NCI-H1092 (cell line): Measurements from ENCODE around the gene CTXND1.
"Not testable (repeated sequence)": the region's sequence is repeated elsewhere in the genome, so short reads cannot be mapped to it uniquely, and the experiment has no call there.

ENCODE experiments used
- DNase-seq: peaks from one replicate; lab custom pipeline; 2025; lab: John Stamatoyannopoulos, UW

The CTXND1 gene

DNA sequence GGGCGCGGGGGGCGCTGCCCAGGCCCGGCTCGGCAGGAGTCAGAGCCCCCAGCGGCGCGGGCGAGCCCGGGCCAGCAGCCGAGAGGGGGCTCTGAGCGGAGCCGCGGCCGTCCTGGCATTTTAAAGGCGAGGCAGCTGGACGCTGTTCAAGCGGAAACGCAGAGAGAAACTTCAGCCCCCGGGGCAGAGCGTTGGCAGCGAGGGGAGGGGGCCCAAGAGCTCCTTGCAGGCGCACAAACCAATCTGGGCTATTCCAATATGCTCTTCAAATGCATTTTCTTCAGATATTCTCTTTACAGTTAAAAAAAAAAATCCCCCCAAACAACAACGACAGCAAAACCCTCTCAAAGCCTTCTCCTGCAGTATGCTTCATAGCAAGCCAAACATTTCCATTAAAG is at the start of gene CTXND1:
Gene CTXND1 (minus strand): TSS at position 93 of the 398 bp plus-strand sequence. CDS start 50,264 bp downstream, outside the sequence.
- no peak for DNase-seq

DNA sequence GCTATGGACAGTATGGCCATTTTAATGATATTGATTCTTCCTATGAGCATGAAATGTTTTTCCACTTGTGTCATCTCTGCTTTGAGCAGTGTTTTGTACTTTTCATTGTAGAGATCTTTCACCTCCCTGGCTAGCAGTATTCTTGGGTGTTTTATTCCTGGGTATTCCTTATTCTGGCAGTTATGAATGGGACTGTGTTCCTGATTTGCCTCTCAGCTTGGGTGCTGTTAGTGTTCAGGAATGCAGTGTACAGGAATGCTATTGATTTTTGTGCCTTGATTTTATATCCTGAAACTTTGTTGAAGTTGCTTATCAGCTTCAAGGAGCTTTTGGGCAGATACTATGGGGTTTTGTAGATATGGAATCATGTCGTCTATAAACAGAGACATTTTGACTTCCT is 49.5 kb upstream of the CTXND1 start:
- no peak for DNase-seq

DNA sequence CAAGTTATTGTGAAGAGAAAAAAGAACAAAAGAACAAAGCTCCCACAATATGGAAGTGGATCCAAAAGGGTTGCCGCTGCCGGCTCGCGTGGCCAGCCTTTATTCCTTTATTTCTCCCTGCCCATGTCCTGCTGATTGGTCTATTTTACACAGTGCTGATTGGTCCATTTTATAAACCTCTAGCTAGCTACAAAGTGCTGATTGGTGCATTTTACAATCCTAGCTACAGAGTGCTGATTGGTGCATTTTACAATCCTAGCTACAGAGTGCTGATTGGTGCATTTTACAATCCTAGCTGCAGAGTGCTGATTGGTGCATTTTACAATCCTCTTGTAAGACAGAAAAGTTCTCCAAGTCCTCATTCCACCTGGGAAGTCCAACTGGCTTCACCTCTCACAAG is 43.8 kb upstream of the CTXND1 start:
- not testable (repeated sequence) for DNase-seq

DNA sequence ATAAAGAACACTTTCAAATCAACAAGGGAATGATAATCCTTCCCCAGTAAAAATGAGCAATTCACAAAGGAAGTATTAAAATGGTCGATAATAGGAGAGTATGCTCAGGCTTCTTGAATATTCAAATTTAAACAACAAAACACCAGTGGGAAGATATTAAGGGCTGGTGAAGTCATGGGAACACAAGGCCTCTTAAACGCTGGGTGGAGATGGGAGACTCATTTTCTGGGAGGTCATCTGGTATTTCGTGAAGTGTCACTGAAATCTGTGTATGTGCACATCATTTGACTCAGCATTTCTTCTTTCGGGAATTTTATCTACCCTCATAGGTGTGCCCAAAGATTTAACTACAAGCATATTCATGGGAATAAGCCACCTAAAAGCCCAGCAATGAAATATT is 40.1 kb upstream of the CTXND1 start:
- DNase-seq: no peak

DNA sequence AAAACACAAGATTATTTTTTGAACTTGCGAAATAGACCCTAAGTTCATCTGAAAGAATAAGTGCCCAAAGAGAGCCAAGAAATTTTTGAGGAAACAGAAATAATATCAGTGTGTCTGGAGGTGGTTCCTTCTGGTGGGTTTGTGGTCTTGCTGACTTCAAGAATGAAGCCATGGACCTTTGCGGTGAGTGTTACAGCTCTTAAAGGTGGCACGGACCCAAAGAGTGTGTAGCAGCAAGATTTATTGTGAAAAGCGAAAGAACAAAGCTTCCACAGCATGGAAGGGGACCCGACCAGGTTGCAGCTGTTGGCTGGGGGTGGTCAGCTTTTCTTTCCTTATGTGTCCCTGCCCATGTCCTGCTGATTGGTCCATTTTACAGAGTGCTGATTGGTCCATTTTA is 38.9 kb upstream of the CTXND1 start:
- not testable (repeated sequence) for DNase-seq

DNA sequence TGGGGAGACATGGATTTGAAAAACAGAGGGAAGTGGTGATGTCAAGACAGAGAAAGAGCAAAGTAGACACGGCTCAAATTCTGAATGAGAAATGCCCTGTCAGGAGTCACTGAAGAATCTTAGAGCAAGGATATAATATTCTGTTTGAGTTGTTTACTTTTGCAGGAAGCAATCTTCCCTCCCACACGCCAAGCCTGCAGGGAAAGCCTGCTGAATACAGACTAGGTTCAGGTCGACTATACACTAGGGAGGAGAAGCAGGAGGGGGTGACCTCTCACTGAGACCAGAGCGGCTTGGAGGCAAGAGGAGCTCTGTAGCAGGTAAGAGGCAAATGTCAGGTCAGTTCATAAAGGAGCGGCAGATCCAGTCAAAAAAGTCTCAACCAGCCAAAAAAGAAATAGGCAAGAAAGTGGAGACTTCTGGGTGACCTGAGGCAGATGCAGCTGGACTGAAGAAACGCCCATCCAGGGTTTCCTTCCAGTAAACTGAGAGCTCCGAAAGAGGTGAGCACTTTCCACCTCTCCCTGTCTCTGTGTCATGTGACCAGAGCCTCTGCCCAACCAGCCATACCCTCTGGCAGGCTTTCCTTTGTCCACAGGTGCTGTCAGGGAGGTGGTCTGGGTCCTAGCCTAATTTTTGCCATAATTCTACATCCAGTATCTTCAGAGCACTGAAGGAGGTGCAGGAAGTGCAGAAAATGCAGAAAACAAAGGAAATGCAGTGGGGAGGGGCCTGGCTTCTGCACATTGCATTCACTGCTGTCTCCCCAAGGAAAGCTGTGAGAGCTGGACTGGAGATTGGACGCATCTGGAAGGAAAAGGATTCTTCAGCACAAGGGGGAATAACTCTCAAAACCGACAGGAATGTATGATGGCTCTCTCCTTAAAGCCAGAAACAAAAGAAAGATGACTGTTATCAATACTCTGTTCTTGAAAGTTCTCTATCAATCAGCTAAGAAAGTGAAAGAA is 37.8 kb upstream of the CTXND1 start:
- DNase-seq: no peak

DNA sequence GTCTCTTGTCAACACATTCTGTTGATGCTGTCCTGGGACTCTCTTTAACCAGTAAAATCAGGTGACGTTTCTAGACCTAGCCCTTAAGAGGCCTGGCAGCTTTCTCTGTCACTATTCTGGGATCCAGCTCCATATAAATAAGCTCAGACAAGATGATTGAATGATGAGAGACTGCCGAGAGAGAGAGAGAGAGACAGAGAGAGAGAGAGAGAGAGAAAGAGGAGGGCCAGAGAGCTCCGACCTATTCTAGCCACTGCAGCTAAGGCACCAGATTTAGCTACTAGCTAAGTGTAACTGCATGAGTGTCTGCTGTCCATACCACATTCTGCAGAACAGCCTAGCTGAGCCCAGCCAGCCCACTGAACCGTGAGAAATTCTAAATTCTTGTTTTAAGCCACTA is 36.1 kb upstream of the CTXND1 start:
- no peak for DNase-seq

DNA sequence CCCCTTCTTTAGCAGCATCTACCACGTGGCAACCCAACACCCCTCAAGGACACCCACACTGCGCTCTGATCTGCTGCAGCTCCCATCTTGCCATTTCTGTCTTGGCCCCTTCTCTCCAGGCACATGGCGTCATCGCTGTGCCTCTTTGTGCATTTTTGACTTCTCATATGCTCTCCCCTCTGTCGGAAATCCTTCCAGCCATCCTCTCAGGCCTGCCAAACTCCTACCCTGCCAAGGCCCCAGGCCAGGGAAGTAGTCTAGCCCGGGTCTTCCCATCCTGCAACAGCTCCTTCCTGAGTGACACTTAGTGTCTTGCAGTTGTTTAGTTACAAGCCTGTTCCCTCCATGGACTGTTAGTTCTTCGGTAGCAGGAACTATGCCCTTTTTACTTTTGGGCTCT is 34.0 kb upstream of the CTXND1 start:
- no peak for DNase-seq

DNA sequence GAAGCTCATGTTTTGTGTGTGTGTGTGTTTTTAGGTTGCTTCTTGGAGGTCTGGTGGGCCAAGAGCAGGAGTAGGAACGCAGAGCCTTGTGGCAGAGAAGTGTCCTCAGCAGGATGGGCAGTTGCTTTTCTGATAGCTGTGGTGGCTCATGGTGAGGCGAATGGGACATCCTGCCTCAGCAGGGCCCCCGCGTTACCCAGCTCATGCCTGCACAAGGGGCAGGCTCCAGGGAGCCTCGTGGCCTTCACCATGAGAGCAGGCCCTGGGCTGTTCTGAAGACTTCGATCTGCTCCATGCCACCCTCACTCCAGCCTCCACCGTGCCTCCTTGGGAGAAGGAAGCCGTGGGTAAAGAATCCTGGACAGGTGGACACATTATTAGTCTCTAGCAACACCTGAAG is 33.4 kb upstream of the CTXND1 start:
- no peak for DNase-seq

DNA sequence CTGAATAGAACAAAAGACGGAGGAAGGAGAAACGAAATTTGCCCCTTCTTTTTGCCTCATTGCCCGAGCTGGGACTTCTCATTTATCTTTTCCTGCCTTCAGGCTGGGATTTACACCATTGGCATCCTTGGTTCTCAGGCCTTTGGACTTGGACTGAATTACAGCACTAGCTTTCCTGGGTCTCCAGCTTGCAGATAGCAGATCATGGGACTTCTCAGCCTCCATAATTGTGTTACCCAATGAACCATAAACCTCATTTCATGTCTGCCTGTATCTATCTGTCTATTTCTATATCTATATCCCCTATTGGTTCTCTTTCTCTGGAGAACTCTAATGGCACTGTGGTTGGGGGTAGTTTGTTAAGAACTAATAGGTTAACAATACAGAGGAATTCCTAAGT is 31.5 kb upstream of the CTXND1 start:
- no peak for DNase-seq

DNA sequence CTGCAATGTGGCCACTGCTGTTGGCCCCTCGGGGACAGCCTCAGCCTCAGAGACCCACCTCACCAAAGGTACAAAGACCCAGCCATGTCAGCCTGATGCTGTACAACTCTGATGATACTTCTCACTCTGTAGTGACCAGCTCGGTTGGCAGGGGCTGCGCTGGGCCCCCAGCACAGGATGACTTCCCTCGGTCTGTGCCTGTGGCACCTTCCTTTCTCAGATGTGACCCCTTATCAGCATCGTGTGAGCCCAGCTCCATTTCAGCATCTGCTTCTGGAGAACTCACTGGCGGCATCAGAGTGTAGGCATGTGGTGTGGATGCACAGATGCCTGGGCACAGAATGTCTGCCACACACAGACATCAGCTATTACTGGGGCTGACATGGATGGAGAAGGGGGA is 25.1 kb upstream of the CTXND1 start:
- no peak for DNase-seq

DNA sequence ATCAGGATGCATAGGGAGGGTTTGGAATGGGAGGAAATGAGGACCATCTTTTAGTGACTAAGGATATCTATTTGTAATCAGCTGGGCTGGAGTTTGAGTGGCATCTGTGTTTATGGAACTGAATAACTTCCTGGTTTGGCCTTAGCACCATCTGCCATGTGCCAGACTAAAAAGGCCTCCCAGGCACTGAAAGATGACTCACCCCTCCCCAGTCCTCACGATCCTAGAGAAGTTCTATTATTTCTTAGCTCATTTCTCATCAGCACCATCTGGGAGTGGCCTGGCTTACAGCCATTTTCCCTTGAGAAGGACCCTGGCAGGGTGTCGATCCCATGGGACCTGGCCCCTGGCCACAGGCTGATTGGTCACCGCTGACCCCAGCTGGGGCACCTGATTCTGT is 23.9 kb upstream of the CTXND1 start:
- DNase-seq: no peak

DNA sequence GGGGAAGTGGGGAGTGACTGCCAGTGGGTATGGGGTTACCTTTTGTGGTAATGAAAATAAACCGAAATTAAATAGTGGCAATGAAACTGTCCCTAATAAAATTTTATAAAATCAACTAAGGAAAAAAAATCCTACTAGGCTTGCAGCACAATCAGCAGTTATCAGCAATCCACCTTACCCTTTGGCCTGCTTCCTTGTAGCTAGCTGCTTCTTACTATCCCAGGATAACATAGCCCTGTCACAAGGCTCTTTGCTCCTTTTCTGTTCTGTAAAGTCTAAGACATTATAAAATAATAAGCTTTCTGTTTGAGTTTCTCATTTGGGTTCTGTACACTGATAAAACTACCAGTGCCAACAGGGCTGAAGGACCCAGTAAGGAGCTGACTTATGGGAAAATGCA is 23.0 kb upstream of the CTXND1 start:
- DNase-seq: no peak

DNA sequence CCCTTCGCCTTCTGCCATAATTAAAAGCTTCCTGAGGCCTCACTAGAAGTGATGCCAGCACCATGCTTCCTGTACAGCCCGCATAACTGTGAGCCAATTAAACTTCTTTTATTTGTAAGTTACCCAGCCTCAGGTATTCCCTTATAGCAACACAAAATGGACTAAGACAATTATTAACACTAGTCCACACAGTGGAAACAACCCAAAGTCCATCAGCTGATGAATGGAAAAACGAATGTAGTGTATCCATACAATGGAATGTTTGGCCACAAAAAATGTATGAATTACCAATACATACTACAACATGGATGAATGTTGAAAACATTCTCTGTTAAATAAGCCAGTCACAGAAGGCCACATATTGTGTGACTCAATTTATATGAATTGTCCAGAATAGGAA is 22.5 kb upstream of the CTXND1 start:
- DNase-seq: no peak

DNA sequence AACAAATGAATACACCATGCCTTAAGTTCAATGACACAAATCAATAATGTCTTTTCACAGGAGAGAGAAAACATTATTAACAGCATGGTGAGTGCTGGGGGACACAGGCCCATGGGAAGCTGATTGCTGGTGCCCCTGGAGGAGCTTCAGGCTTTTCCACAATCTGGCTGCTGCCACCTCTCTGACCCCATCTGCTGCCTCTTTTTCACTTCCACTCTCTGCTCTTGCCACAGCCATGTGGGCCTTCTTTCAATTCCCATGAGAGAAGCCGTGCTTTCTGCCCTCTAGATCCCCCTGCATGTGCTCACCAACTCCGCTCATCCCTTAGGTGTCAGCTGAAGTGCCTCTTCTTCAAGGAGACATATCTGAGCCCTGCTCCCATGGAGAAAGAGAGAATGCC is 21.0 kb upstream of the CTXND1 start:
- DNase-seq: no peak

DNA sequence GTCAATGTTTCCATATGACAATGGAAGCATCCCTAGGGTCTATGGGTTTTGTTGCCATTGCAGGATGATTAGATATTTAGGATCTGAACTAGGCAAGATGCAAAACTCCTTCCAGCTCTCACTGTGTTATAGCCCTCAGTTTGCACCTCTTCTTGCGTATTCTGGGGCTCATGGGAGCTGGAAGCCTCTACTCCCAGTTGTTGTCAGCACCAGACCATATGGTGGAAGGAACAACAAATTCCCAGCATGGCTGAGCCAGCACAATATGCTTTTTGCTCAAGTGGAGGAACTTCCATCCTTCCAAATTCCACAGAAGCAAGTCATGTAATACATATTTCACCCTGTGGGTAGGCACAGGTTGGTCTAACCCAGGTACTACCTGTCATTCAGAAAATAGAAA is 18.5 kb upstream of the CTXND1 start:
- no peak for DNase-seq

DNA sequence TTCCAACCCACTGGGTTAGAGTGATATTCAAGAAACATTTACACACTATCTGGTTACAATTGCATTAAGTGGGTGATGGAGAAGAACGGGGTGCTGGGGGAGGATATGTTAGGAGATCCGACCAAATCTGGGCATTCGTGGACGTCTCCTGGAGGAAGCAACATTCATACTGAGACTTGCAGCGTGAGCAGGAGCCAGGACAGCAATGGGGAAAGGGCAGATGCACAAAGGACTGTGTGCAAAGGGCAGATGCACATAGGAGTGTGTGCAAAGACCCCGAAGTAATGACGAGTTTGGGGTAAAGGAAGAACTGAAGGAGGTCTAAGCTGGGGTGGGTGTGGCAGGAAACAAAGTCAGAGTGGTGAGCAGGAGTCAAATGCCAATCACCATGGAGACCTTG is 16.1 kb upstream of the CTXND1 start:
- DNase-seq: no peak

DNA sequence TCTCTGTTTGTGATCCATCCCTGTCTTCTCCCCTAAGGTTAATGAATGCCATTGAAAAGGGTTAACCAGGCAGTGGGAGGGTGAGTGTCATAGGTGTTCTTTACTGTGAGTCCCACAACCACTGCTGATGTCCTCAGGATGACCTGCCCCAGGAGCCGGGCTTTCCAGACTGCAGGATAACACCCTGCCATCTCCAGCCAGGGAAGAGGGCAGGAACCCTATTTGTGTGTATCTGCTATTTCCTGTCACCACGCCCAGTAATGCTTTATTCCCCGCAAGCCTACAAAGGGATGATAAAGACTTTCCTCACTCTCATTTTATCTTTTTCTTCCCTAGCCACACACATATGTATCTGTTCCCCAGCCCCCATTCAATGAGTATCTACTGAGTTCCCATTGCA is 15.6 kb upstream of the CTXND1 start:
- no peak for DNase-seq

DNA sequence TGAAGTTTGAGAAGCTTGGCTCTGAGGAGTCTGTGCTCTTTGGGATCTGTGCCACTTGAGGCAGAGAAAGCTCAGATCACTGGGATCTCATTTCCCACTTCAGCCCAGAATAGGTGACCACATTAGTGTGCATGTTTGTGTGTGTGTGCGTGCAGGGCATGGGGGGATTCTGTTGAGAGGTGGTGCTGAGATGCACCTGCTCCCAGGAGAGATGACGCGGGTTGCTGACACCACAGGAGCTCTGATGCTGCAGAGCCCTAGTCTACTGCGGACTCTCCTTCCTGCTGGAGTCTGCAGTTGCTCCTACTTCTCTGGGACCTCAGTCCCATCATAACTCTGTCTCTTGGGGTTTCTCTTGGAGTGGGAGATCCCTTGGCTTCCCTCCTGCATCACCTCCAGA is 14.7 kb upstream of the CTXND1 start:
- DNase-seq: no peak

DNA sequence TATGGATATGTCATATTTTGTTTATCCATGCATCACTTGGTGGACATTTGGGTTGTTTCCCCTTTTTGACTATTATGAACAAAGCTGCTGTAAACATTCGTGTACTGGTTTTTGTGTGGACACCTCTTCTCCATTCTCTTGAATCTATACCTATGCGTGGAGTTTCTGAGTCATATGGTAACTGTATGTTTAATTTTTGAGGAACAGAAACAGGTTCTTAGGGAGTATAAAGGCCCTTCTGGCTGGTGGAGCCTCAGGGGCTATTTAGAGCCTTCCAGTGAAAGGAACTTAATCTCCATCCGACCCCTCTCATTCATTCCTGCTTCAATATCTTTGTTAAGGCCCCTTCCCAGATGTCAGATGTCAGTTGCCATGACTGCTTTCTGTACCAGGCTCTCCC is 14.1 kb upstream of the CTXND1 start:
- DNase-seq: no peak

DNA sequence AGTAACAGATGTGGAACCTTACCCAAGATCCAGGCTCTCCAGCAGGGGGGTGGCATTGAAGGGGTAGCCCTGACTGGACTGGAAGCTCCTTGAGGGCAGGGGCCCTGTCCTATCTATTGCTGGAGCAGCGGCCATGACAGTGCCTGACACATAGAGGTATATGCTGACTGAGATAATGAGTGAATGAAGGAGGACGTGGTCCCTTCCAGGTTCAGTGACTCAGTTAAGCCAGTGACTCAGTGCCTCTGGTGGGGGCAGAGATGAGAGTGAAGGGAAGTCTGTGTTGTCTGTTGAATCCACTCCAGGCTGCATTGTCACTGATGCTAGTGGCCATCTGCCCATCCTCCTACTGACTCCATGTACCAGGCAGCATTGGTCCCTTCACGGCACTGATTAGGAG is 13.0 kb upstream of the CTXND1 start:
- no peak for DNase-seq

DNA sequence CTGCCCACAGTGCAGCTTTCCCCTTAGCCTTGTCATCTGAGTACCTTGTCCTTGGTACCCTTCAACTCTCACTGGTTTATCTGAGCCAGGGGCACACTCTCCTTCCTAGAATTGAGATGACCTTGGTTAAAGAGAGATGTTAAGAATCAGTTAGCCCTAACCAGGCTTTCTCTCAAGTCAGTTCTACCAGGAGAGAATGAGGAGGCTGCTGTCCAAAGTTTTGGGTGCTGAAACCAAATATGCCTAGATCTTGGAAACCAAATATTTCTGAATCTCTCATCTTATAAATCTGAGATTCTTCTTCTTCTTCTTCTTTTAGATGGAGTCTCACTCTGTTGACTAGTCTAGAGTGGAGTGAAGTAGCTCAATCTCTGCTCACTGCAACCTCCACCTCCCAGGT is 12.0 kb upstream of the CTXND1 start:
- no peak for DNase-seq

DNA sequence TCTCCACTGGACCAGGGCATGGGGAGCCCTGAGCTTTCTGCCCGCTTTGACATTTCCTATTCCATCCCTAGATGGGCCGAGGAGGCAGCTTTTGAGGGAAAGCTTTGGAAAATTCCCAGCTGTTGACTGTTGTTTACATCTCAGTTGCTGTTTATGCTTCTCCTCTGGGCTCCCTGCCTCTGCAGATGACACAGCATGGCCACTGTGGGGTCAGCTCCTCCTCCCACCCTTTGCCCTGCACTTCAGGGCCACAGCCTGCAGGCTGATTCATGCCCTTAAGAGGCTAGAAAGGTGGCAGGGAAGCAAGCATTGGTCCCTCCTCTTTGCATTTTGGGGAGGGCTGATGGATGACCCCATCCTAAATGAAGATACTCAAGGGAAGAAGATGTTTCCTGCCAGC is 8.5 kb upstream of the CTXND1 start:
- DNase-seq: no peak

DNA sequence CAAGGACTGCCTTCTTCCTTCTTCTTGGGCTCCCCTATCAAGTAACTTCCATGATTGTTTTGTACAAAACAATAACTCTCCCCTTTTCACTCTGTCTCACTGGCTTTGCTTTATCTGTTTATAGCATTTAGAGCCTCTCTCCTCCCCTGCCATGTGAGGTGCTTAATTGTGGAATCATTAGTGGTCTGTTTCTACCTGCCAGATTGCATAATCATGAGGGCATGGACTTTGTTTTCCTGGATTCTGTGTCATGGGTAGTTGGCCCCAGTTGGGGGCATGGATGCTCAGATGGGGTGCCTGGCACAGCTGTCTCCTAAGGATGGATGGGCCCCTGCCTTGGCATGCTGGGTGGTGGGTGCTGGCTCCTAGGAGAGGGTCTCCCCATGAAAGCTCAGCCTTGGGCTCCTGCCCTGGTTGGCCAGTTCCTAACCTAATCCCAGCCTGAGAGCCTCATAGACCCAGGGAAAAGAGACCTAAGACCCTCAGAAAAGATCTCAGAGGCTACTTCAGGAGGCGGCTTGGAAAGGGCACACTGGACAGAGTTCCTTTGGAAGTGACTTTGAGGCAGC is 8.0 kb upstream of the CTXND1 start:
- no peak for DNase-seq
